ENCODE data around the gene RCOR1.
"Not testable (repeated sequence)": the region's sequence is repeated elsewhere in the genome, so short reads cannot be mapped to it uniquely, and the experiment has no call there.

Gene RCOR1

GRCh38 chr14:102606296-102606695 lies 13.8 kb downstream of the RCOR1 start:
- no peak overlapping the region for H3K4me3 ChIP-seq (ENCODE audit: low read length)
- DNase-seq (ENCODE audit: low read depth) = no peak
- no peak for TF ChIP-seq CTCF (conservative IDR thresholded peaks at IDR 0.05; ENCODE audit: low read length)

GRCh38 chr14:102608064-102608446 lies 15.6 kb downstream of the RCOR1 start:
- no peak for TF ChIP-seq CTCF (conservative IDR thresholded peaks at IDR 0.05; ENCODE audit: low read length)
- H3K4me3 ChIP-seq (ENCODE audit: low read length) = no peak overlapping the region
- no peak for DNase-seq (ENCODE audit: low read depth)

- no peak for DNase-seq (ENCODE audit: low read depth)
- H3K4me3 ChIP-seq (ENCODE audit: low read length) = no peak overlapping the region
- TF ChIP-seq CTCF (conservative IDR thresholded peaks at IDR 0.05; ENCODE audit: low read length) = no peak
Observed at GRCh38 chr14:102610968-102611811, 18.7 kb downstream of the RCOR1 start.

- no peak for TF ChIP-seq CTCF (conservative IDR thresholded peaks at IDR 0.05; ENCODE audit: low read length)
- DNase-seq (ENCODE audit: low read depth) = no peak
- no peak overlapping the region for H3K4me3 ChIP-seq (ENCODE audit: low read length)
Observed at GRCh38 chr14:102616318-102616717, 23.9 kb downstream of the RCOR1 start.

GRCh38 chr14:102616799-102617198 lies 24.4 kb downstream of the RCOR1 start:
- H3K4me3 ChIP-seq (ENCODE audit: low read length) = no peak overlapping the region

GRCh38 chr14:102619012-102619411 lies 26.6 kb downstream of the RCOR1 start:
- H3K4me3 ChIP-seq (ENCODE audit: low read length); DNase-seq (ENCODE audit: low read depth): not testable (repeated sequence)

More at GRCh38 chr14:102616799-102617198, 24.4 kb downstream of the RCOR1 start:
- no peak for TF ChIP-seq CTCF (conservative IDR thresholded peaks at IDR 0.05; ENCODE audit: low read length)
- peak; percentile 35 for DNase-seq (ENCODE audit: low read depth)

- no peak overlapping the region for H3K4me3 ChIP-seq (ENCODE audit: low read length)
- TF ChIP-seq CTCF (conservative IDR thresholded peaks at IDR 0.05; ENCODE audit: low read length) = no peak
- DNase-seq (ENCODE audit: low read depth) = peak; percentile 75
Observed at GRCh38 chr14:102620413-102620812, 28.0 kb downstream of the RCOR1 start.
